GM21526 (cell line): Measurements from ENCODE around the gene DIPK1C.

Source experiments
- ATAC-seq: cut with Tn5 transposase; IDR thresholded peaks from one replicate; pipeline ENCODE4 v1.9.1; 2021; ENCODE audit warnings: moderate library complexity; ENCODE audit not compliant: unreplicated experiment, low FRiP score

DIPK1C gene

DNA sequence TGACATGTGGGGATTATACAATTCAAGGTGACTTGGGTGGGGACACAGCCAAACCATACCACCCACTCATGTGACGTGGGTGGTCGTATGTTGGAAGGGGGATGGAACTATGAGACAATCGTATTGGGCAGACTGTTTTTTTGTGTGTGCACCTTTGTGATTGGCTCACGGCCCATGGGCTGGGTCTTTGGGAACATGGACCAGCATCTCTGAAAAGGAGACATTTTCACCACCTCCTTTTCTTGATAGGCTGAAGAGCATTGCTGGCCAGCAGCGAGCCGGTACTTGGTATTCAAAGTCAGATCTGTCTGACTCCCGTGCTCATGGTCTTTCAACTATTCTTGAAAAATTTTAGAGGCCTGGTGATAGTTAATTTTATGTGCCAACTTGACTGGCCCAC is 62.1 kb downstream of the DIPK1C start:
- ATAC-seq: no peak

DNA sequence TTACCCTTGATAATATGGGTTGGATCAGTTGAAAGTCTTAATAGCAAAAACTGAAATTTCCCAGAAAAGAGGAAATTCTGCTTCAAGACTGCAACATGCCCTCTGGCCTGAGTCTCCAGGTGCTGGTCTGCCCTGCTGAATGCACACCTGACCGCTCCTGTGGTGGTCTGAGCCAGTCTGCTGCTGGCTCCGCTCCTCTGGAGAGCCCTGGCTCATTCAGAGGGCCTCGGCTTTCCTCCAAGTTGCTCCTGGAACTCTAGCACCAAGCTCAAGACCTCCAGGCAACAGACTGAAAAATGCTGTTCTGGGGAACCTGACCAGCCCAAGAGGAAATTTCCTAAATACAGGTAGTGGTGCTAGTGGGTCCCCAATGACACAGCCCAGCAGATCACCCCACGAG is 64.8 kb downstream of the DIPK1C start:
- no peak for ATAC-seq

- no peak for ATAC-seq
Measured at GRCh38 chr18:74390900-74391299, 66.2 kb downstream of the DIPK1C start.

DNA sequence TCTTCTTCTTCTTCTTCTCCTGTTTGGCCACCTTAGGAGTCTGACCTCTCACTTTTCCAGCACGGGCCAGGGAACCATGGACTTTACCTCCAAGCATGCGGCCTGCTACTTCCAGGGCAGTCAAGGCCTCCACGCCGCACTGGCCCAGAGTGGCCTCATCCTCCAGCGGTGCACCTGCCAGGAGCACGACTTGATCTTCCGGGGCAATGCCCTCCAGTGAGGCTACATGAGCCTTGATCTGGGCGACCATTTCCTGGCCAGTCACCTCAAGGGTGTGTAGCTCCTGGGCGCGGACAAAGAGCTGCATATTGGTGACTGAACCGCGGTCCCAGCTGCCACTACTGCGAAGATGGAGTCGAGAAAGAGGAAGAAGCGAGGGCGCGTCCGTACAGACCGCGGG is 67.1 kb downstream of the DIPK1C start:
- ATAC-seq: no peak

- ATAC-seq: no peak
Measured at GRCh38 chr18:74389171-74389927, 67.8 kb downstream of the DIPK1C start.

DNA sequence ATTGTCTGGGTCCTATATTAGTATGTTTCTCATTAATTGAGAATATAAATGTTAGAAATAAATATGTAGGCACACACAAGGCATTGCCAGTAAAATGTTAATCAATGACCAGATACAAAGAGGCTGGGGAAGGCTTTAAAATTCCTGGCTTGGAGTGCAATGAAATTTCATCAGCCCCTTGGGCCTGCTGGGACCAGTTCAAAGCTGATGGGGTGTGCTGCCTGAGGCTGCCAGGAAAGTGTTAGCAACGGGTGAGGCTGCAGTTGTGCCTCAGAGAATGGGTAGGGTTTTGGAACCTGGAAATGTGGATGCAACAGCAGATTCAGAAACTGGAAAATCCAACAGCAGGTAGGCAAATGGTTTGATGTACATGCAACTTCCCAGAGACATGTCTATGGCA is 68.9 kb downstream of the DIPK1C start:
- no peak for ATAC-seq

DNA sequence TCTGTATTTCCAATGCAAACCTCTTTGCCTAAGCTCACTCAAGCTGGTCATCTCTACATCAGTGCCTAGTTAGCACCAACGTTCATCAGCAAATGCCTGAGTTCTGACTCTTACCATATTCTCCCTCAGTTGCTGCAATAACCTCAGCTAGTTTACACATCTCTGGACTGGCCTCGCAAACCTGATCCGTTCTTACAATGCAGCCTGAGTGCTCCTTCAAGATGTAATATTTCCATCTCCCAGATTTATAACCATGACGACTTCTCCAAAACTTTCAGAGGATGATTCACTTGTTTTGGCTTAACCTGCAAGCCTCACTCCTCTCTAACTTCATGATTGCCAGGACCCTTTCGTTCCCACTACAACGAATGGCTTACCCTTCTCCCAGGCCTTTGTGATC is 69.7 kb downstream of the DIPK1C start:
- no peak for ATAC-seq
